Measurements from ENCODE around the gene ME3. TPM values are rescaled to one million over a fixed set of nuclear protein-coding genes. Genes with fewer than 3 reads are reported as not detected.

The ME3 gene
- total RNA-seq, 2 experiments from 2014 or later = not detected

GRCh38 chr11:86500500-86501140 lies 171.8 kb downstream of the ME3 start:
- TF ChIP-seq CTCF (conservative IDR thresholded peaks at IDR 0.05; ENCODE audit: low read length) = no peak
- TF ChIP-seq EZH2phosphoT487 (IDR thresholded peaks at IDR 0.05; ENCODE audit: borderline replicate concordance, low read depth, low read length) = no peak
- no peaks in the 10 kb centered on the region for H3K36me3 ChIP-seq (ENCODE audit: insufficient read depth, low read length)
- no peaks in the 10 kb centered on the region for H3K9me2 ChIP-seq (ENCODE audit: insufficient read depth, low read length)
- POLR2A ChIA-PET = no interaction called here
- DNase-seq (ENCODE audit: low spot score) = no peak
- H3K4me3 ChIP-seq (ENCODE audit: low read depth, low read length, poor library complexity, severe bottlenecking) = no peak overlapping the region
- no peak overlapping the region for H3K27ac ChIP-seq (ENCODE audit: low read depth, low read length, poor library complexity, severe bottlenecking)
- CTCF ChIA-PET (ENCODE audit: unreplicated experiment) = no interaction called here
- no peak overlapping the region for H3K4me2 ChIP-seq (ENCODE audit: low read length)
- no TSS peak for BruUV-seq (replicated peaks)
- H3K9me3 ChIP-seq (ENCODE audit: low read length) = no peaks in the 10 kb centered on the region
- H2AFZ ChIP-seq (ENCODE audit: low read length) = no peak overlapping the region
- H3K4me1 ChIP-seq (ENCODE audit: insufficient read depth, low read length, poor library complexity, severe bottlenecking) = no peaks in the 10 kb centered on the region
- intact Hi-C loops (cut with micrococcal nuclease; ENCODE audit: unreplicated experiment) = no loop called here
- no peaks in the 10 kb centered on the region for H4K20me1 ChIP-seq (ENCODE audit: insufficient read depth, low read length)
- no peaks in the 10 kb centered on the region for H3K79me2 ChIP-seq (ENCODE audit: insufficient read depth, low read depth, low read length)

GRCh38 chr11:86499723-86500129 lies 172.7 kb downstream of the ME3 start:
- DNase-seq (ENCODE audit: low spot score) = no peak
- ChIA-PET CTCF (ENCODE audit: unreplicated experiment) (no interaction called here), POLR2A (interaction anchor here (0.6 kb wide), 1 partner anchor 630 kb away, joined by 3 read pairs; no protein-coding TSS in a partner anchor)
- no peaks in the 10 kb centered on the region for H4K20me1 ChIP-seq (ENCODE audit: insufficient read depth, low read length)
- no peak overlapping the region for H3K27ac ChIP-seq (ENCODE audit: low read depth, low read length, poor library complexity, severe bottlenecking)
- H3K9me3 ChIP-seq (ENCODE audit: low read length) = no peaks in the 10 kb centered on the region
- H3K9me2 ChIP-seq (ENCODE audit: insufficient read depth, low read length) = no peaks in the 10 kb centered on the region
- H3K36me3 ChIP-seq (ENCODE audit: insufficient read depth, low read length) = no peaks in the 10 kb centered on the region
- H3K4me1 ChIP-seq (ENCODE audit: insufficient read depth, low read length, poor library complexity, severe bottlenecking) = no peaks in the 10 kb centered on the region
- no peak for TF ChIP-seq EZH2phosphoT487 (IDR thresholded peaks at IDR 0.05; ENCODE audit: borderline replicate concordance, low read depth, low read length)
- no peak for TF ChIP-seq CTCF (conservative IDR thresholded peaks at IDR 0.05; ENCODE audit: low read length)
- intact Hi-C loops (cut with micrococcal nuclease; ENCODE audit: unreplicated experiment) = no loop called here
- H2AFZ ChIP-seq (ENCODE audit: low read length) = no peak overlapping the region
- no peaks in the 10 kb centered on the region for H3K79me2 ChIP-seq (ENCODE audit: insufficient read depth, low read depth, low read length)
- no peak overlapping the region for H3K4me2 ChIP-seq (ENCODE audit: low read length)
- no TSS peak for BruUV-seq (replicated peaks)
- H3K4me3 ChIP-seq (ENCODE audit: low read depth, low read length, poor library complexity, severe bottlenecking) = no peak overlapping the region

- Histone ChIP-seq H2AFZ (ENCODE audit: low read length) (no peak overlapping the region), H3K9me2 (ENCODE audit: insufficient read depth, low read length) (no peaks in the 10 kb centered on the region), H4K20me1 (ENCODE audit: insufficient read depth, low read length) (no peaks in the 10 kb centered on the region), H3K4me2 (ENCODE audit: low read length) (no peak overlapping the region), H3K4me3 (ENCODE audit: low read depth, low read length, poor library complexity, severe bottlenecking) (no peak overlapping the region), H3K4me1 (ENCODE audit: insufficient read depth, low read length, poor library complexity, severe bottlenecking) (no peaks in the 10 kb centered on the region), H3K9me3 (ENCODE audit: low read length) (no peaks in the 10 kb centered on the region), H3K79me2 (ENCODE audit: insufficient read depth, low read depth, low read length) (no peaks in the 10 kb centered on the region), H3K27ac (ENCODE audit: low read depth, low read length, poor library complexity, severe bottlenecking) (no peak overlapping the region), H3K36me3 (ENCODE audit: insufficient read depth, low read length) (no peaks in the 10 kb centered on the region)
- CTCF ChIA-PET (ENCODE audit: unreplicated experiment) = no interaction called here
- intact Hi-C loops (cut with micrococcal nuclease; ENCODE audit: unreplicated experiment) = no loop called here
- no peak for DNase-seq (ENCODE audit: low spot score)
- TF ChIP-seq EZH2phosphoT487 (IDR thresholded peaks at IDR 0.05; ENCODE audit: borderline replicate concordance, low read depth, low read length) = no peak
- no peak for TF ChIP-seq CTCF (conservative IDR thresholded peaks at IDR 0.05; ENCODE audit: low read length)
- POLR2A ChIA-PET = interaction anchor here (0.6 kb wide), 1 partner anchor 310 kb away, joined by 4 read pairs; no protein-coding TSS in a partner anchor
- BruUV-seq (replicated peaks) = no TSS peak
Observed at GRCh38 chr11:86497836-86498235, 174.6 kb downstream of the ME3 start.
